CD14-positive monocyte (primary cell): ENCODE results near the gene NCK1. TPM values are rescaled to one million over a fixed set of nuclear protein-coding genes. Genes with fewer than 3 reads are reported as not detected.
"Not testable (repeated sequence)": the region's sequence is repeated elsewhere in the genome, so short reads cannot be mapped to it uniquely, and the experiment has no call there.

Experiments
- DNase-seq, 3 donors: peaks; one replicate each; pipeline ENCODE4 v3.0.0-alpha.2; 2011 to 2022
- H2AFZ ChIP-seq: 2 replicates; pipeline ENCODE4 v1.6.0; 2012; ENCODE audit warnings: mild to moderate bottlenecking, low read depth, low read length, inconsistent platforms; ENCODE audit not compliant: insufficient read depth, poor library complexity, severe bottlenecking
- H3K27ac ChIP-seq, 2 donors: 1 replicate in 1 of 2; 2 replicates in 1 of 2; pipeline ENCODE4 v1.5.1; 2012 to 2013; ENCODE audit warnings: low read length in 2 of 2, control low read depth in 1 of 2, inconsistent platforms in 1 of 2, low read depth in 1 of 2, mild to moderate bottlenecking in 1 of 2
- H3K27me3 ChIP-seq, 2 donors: one replicate each; pipeline versions ENCODE4 v1.6.0 to v1.6.1; 2011 to 2013; ENCODE audit warnings: low read length in 2 of 2; ENCODE audit not compliant: control insufficient read depth in 2 of 2, insufficient read depth in 2 of 2
- H3K36me3 ChIP-seq, 2 donors: replicated peaks in 1 of 2; 1 replicate in 1 of 2; 2 replicates in 1 of 2; pipeline versions ENCODE4 v1.5.1 to v1.6.1; 2012 to 2013; ENCODE audit warnings: low read length in 2 of 2, control low read depth in 1 of 2, inconsistent platforms in 1 of 2, mild to moderate bottlenecking in 1 of 2; ENCODE audit not compliant: insufficient read depth in 2 of 2, control insufficient read depth in 1 of 2
- H3K4me1 ChIP-seq, 2 donors: 1 replicate in 1 of 2; 2 replicates in 1 of 2; pipeline versions ENCODE4 v1.5.1 to v1.6.1; 2012 to 2013; ENCODE audit warnings: low read length in 2 of 2, control low read depth in 1 of 2, inconsistent platforms in 1 of 2, mild to moderate bottlenecking in 1 of 2, moderate library complexity in 1 of 2; ENCODE audit not compliant: insufficient read depth in 2 of 2, control insufficient read depth in 1 of 2
- H3K4me2 ChIP-seq: replicated peaks from 2 replicates; pipeline ENCODE3; 2012; ENCODE audit warnings: low read length, moderate library complexity, mild to moderate bottlenecking; ENCODE audit not compliant: poor library complexity, severe bottlenecking; ENCODE audit errors: extremely low read depth
- H3K4me3 ChIP-seq, 3 experiments: fragments of 200-600 bp in 1 of 3; sonication (generic) in 1 of 3; replicated peaks in 1 of 3; 1 replicate in 2 of 3; 2 replicates in 1 of 3; pipeline ENCODE4 v1.5.1; 2011 to 2013; ENCODE audit warnings: low read length in 3 of 3, mild to moderate bottlenecking in 3 of 3, control low read depth in 2 of 3, low read depth in 2 of 3, inconsistent platforms in 1 of 3, moderate library complexity in 1 of 3
- H3K79me2 ChIP-seq: 2 replicates; pipeline ENCODE4 v1.6.0; 2012; ENCODE audit warnings: mild to moderate bottlenecking, control low read depth, inconsistent platforms, low read length, moderate library complexity; ENCODE audit not compliant: insufficient read depth
- H3K9ac ChIP-seq: 2 replicates; pipeline ENCODE4 v1.6.0; 2017; ENCODE audit warnings: low read length, mild to moderate bottlenecking; ENCODE audit not compliant: insufficient read depth, poor library complexity, severe bottlenecking
- H3K9me3 ChIP-seq, 2 donors: replicated peaks in 1 of 2; 1 replicate in 1 of 2; 2 replicates in 1 of 2; pipeline versions ENCODE4 v1.5.1 to v1.6.1; 2012 to 2013; ENCODE audit warnings: low read length in 2 of 2, control low read depth in 1 of 2; ENCODE audit not compliant: control insufficient read depth in 1 of 2, insufficient read depth in 1 of 2
- H4K20me1 ChIP-seq: 2 replicates; pipeline ENCODE4 v1.6.0; 2012; ENCODE audit warnings: mild to moderate bottlenecking, low read length, control low read depth, moderate library complexity; ENCODE audit not compliant: insufficient read depth
- H3K27ac Mint-ChIP-seq, 7 donors: one replicate each; pipeline ENCODE4 v1.8.0; 2020; ENCODE audit warnings: mild to moderate bottlenecking in 7 of 7, mixed read lengths in 7 of 7, moderate library complexity in 6 of 7, inconsistent platforms in 2 of 7
- H3K27me3 Mint-ChIP-seq, 3 donors: one replicate each; pipeline ENCODE4 v1.8.0; 2021 to 2022; ENCODE audit warnings: low read depth in 3 of 3, mild to moderate bottlenecking in 3 of 3, mixed read lengths in 3 of 3, moderate library complexity in 3 of 3, inconsistent platforms in 1 of 3
- H3K36me3 Mint-ChIP-seq, 2 donors: one replicate each; pipeline ENCODE4 v1.8.0; 2020; ENCODE audit warnings: mixed read lengths in 2 of 2, inconsistent platforms in 1 of 2, mild to moderate bottlenecking in 1 of 2
- H3K4me1 Mint-ChIP-seq: one replicate; pipeline ENCODE4 v1.8.0; 2020; ENCODE audit warnings: mild to moderate bottlenecking, mixed read lengths
- H3K4me3 Mint-ChIP-seq, 2 donors: one replicate each; pipeline ENCODE4 v1.8.0; 2020; ENCODE audit warnings: mild to moderate bottlenecking in 2 of 2, mixed read lengths in 2 of 2, moderate library complexity in 1 of 2
- H3K9me3 Mint-ChIP-seq, 7 donors: one replicate each; pipeline ENCODE4 v1.8.0; 2020 to 2022; ENCODE audit warnings: mixed read lengths in 7 of 7, mild to moderate bottlenecking in 6 of 7, moderate library complexity in 6 of 7, inconsistent platforms in 2 of 7
- WGBS: methylation state at CpG from one replicate; pipeline ENCODE4 v1.1.5; 2013; ENCODE audit warnings: missing lambda C conversion rate; ENCODE audit not compliant: insufficient coverage; 5-methylcytosine and 5-hydroxymethylcytosine counted together
- intact Hi-C, 2 donors: fragments of 100-400 bp; cut with micrococcal nuclease; formaldehyde crosslinking; loops; one replicate each; pipeline versions ENCODE4 v1.15.0 to v1.15.1; 2023
- polyA plus RNA-seq, 3 donors: library from polyadenylated mRNA; depleted of rRNA in 1 of 3; unstranded in 2 of 3; stranded (reverse) in 1 of 3; fragments of 300-500 nt in 2 of 3; fragments of >200 nt in 1 of 3; fragmentation: Illumina TruSeq in 2 of 3; gene quantifications; 1 replicate in 2 of 3; 2 replicates in 1 of 3; pipeline ENCODE4 v1.2.3, GENCODE V29; 2012 to 2021
- TF ChIP-seq, protein P1 (sequence below): fragments of 200-600 bp; IDR thresholded peaks from one replicate; pipeline ENCODE4 v1.8.0; 2022; ENCODE audit warnings: antibody characterized with exemption, mild to moderate bottlenecking

The NCK1 gene
- polyA plus RNA-seq, 3 donors = 20.4 to 28.8 (median 22.8) TPM

DNA sequence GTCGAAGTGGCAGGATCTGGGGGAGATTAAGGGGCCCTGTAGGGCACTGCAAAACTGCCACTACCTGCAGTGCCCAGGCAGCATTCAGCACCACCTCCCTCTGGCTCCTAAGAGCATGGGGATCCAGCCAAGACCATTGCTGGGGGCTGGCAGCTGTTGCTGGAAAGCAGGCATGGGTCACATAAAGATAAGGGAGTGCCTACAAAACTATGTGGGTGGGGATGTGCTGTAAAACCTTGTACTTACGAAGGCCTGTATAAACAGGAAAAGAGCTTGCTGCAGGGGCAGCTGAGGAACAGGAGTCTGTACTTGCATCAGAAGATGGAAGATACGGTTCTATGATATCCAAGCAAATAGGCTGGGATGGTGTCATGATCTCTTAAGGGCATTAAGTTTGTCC, 122.8 kb downstream of the NCK1 start:
- H3K27ac Mint-ChIP-seq = no peak overlapping the region
- H2AFZ ChIP-seq = no peak overlapping the region
- peaks cover 0 to 4% (median 0%) of the 10 kb centered on the region in 7 donors for H3K9me3 Mint-ChIP-seq
- no peak for DNase-seq
- TF ChIP-seq, protein P1, sequence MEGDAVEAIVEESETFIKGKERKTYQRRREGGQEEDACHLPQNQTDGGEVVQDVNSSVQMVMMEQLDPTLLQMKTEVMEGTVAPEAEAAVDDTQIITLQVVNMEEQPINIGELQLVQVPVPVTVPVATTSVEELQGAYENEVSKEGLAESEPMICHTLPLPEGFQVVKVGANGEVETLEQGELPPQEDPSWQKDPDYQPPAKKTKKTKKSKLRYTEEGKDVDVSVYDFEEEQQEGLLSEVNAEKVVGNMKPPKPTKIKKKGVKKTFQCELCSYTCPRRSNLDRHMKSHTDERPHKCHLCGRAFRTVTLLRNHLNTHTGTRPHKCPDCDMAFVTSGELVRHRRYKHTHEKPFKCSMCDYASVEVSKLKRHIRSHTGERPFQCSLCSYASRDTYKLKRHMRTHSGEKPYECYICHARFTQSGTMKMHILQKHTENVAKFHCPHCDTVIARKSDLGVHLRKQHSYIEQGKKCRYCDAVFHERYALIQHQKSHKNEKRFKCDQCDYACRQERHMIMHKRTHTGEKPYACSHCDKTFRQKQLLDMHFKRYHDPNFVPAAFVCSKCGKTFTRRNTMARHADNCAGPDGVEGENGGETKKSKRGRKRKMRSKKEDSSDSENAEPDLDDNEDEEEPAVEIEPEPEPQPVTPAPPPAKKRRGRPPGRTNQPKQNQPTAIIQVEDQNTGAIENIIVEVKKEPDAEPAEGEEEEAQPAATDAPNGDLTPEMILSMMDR = no peak
- no peaks in the 10 kb centered on the region for H4K20me1 ChIP-seq
- no peak overlapping the region for H3K4me3 ChIP-seq
- H3K79me2 ChIP-seq = no peaks in the 10 kb centered on the region
- no peak overlapping the region for H3K27ac ChIP-seq
- no peaks in the 10 kb centered on the region for H3K27me3 ChIP-seq
- no peaks in the 10 kb centered on the region for H3K4me1 ChIP-seq
- no peaks in the 10 kb centered on the region for H3K36me3 ChIP-seq
- H3K36me3 Mint-ChIP-seq = peaks cover 0 to 4% of the 10 kb centered on the region in 2 donors
- H3K4me2 ChIP-seq = no peak overlapping the region
- H3K9me3 ChIP-seq = no peaks in the 10 kb centered on the region
- no peaks in the 10 kb centered on the region for H3K4me1 Mint-ChIP-seq
- no peak overlapping the region for H3K4me3 Mint-ChIP-seq
- intact Hi-C loops = no loop called here
- no peak overlapping the region for H3K9ac ChIP-seq
- H3K27me3 Mint-ChIP-seq = no peaks in the 10 kb centered on the region
- WGBS = 95% methylated on average over 2 of the region's 3 CpGs

DNA sequence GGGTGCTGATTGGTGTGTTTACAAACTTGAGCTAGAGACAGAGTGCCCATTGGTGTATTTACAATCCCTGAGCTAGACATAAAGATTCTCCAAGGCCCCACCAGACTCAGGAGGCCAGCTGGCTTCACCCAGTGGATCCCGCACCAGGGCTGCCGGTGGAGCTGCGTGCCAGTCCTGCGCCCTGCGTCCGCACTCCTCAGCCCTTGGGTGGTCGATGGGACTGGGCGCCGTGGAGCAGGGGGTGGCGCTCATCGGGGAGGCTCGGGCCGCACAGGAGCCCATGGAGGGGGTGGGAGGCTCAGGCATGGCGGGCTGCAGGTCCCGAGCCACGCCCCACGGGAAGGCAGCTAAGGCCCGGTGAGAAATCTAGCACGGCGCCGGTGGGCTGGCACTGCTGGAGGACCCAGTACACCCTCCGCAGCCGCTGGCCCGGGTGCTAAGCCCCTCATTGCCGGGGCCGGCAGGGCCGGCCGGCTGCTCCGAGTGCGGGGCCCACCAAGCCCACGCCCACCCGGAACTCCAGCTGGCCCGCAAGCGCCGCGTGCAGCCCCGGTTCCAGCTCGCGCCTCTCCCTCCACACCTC, 125.5 kb downstream of the NCK1 start:
- 99% methylated on average over 14 of the region's 39 CpGs for WGBS

More for the DNA sequence above, 125.5 kb downstream of the NCK1 start:
- intact Hi-C loops, H3K4me1 ChIP-seq, H3K27me3 Mint-ChIP-seq, H3K4me1 Mint-ChIP-seq, DNase-seq, H3K27ac Mint-ChIP-seq, H3K36me3 ChIP-seq, H3K4me3 ChIP-seq, H3K4me3 Mint-ChIP-seq, H4K20me1 ChIP-seq, H3K79me2 ChIP-seq, H2AFZ ChIP-seq, H3K27ac ChIP-seq, H3K36me3 Mint-ChIP-seq, H3K4me2 ChIP-seq, H3K27me3 ChIP-seq, H3K9ac ChIP-seq, H3K9me3 Mint-ChIP-seq, H3K9me3 ChIP-seq: not testable (repeated sequence)
